RWPE2 (cell line): Measurements from ENCODE around the gene CREB3L1.

ENCODE experiments used
- ATAC-seq: fragments of 200-7000 bp; cut with Tn5 transposase; 3 replicates; pipeline ENCODE4 v1.9.1; 2021; ENCODE audit warnings: low read depth
- DNase-seq: peaks from one replicate; pipeline ENCODE4 v3.0.0-alpha.2; 2020; ENCODE audit warnings: low spot score
- H3K27ac ChIP-seq: fragments of 450-650 bp; 2 replicates; pipeline ENCODE4 v1.5.1; 2017; ENCODE audit warnings: mild to moderate bottlenecking; ENCODE audit not compliant: poor library complexity, severe bottlenecking
- H3K27me3 ChIP-seq: fragments of 250-450 bp; sonication (Bioruptor Pico); 2 replicates; pipeline ENCODE4 v1.5.1; 2021; ENCODE audit warnings: mild to moderate bottlenecking, moderate library complexity; ENCODE audit not compliant: insufficient read depth, poor library complexity, severe bottlenecking
- H3K36me3 ChIP-seq: fragments of 250-450 bp; sonication (Bioruptor Pico); 2 replicates; pipeline ENCODE4 v1.5.1; 2020; ENCODE audit warnings: low read depth, mild to moderate bottlenecking, moderate library complexity
- H3K4me1 ChIP-seq: fragments of 250-450 bp; sonication (Bioruptor Pico); 2 replicates; pipeline ENCODE4 v1.5.1; 2021; ENCODE audit warnings: mild to moderate bottlenecking, moderate library complexity; ENCODE audit not compliant: insufficient read depth, poor library complexity, severe bottlenecking
- H3K4me3 ChIP-seq: fragments of 250-450 bp; sonication (Bioruptor Pico); 2 replicates; pipeline ENCODE4 v1.5.1; 2021; ENCODE audit warnings: mild to moderate bottlenecking, moderate library complexity; ENCODE audit not compliant: severe bottlenecking
- H3K9me3 ChIP-seq: fragments of 250-450 bp; sonication (Bioruptor Pico); 2 replicates; pipeline ENCODE4 v1.5.1; 2021; ENCODE audit warnings: mild to moderate bottlenecking, moderate library complexity; ENCODE audit not compliant: severe bottlenecking
- CTCF ChIP-seq: fragments of 450-650 bp; IDR thresholded peaks from one replicate; pipeline ENCODE4 v1.5.1; 2017; ENCODE audit warnings: mild to moderate bottlenecking, moderate library complexity; ENCODE audit not compliant: poor library complexity, severe bottlenecking

Gene CREB3L1

GRCh38 chr11:46271875-46272815, 5.3 kb upstream of the CREB3L1 start:
- no peak for DNase-seq
- peaks cover 15% of the 10 kb centered on the region for H3K4me1 ChIP-seq
- H3K27me3 ChIP-seq: no peaks in the 10 kb centered on the region
- no peak overlapping the region for H3K4me3 ChIP-seq
- H3K36me3 ChIP-seq: no peaks in the 10 kb centered on the region
- peak overlapping the region; percentile 46 for H3K27ac ChIP-seq
- no peaks in the 10 kb centered on the region for H3K9me3 ChIP-seq
- TF ChIP-seq CTCF: no peak
- no peak for ATAC-seq

GRCh38 chr11:46272816-46273427, 4.5 kb upstream of the CREB3L1 start:
- no peak for TF ChIP-seq CTCF
- no peaks in the 10 kb centered on the region for H3K36me3 ChIP-seq
- H3K27ac ChIP-seq: peak overlapping the region; percentile 46
- no peak overlapping the region for H3K4me3 ChIP-seq
- no peaks in the 10 kb centered on the region for H3K9me3 ChIP-seq
- H3K4me1 ChIP-seq: peaks cover 15% of the 10 kb centered on the region
- H3K27me3 ChIP-seq: peaks cover under 1% of the 10 kb centered on the region
- DNase-seq: no peak
- ATAC-seq: peak; percentile 72

GRCh38 chr11:46273511-46274205, 3.8 kb upstream of the CREB3L1 start:
- DNase-seq (no peak), ATAC-seq (no peak; the same call in 2 of the 3 replicates)
- Histone ChIP-seq H3K27ac (peak overlapping the region; percentile 46), H3K27me3 (peaks cover 6% of the 10 kb centered on the region), H3K4me3 (no peak overlapping the region), H3K4me1 (peaks cover 15% of the 10 kb centered on the region), H3K9me3 (no peaks in the 10 kb centered on the region), H3K36me3 (no peaks in the 10 kb centered on the region)
- TF ChIP-seq CTCF: no peak

- Histone ChIP-seq H3K4me3 (no peak overlapping the region), H3K36me3 (no peaks in the 10 kb centered on the region), H3K4me1 (peaks cover 15% of the 10 kb centered on the region), H3K27me3 (peaks cover 6% of the 10 kb centered on the region), H3K27ac (no peak overlapping the region), H3K9me3 (no peaks in the 10 kb centered on the region)
- DNase-seq: no peak
- ATAC-seq: no peak
- TF ChIP-seq CTCF: no peak
Measured at GRCh38 chr11:46275964-46276641, 1.4 kb upstream of the CREB3L1 start.
